GM19025 (cell line): ENCODE results near the gene PGA3.
"Not testable (repeated sequence)": the region's sequence is repeated elsewhere in the genome, so short reads cannot be mapped to it uniquely, and the experiment has no call there.

Source experiments
- ATAC-seq: cut with Tn5 transposase; IDR thresholded peaks from one replicate; pipeline ENCODE4 v1.9.1; 2021; ENCODE audit warnings: mild to moderate bottlenecking, low read depth, moderate library complexity; ENCODE audit not compliant: unreplicated experiment

Gene PGA3

GRCh38 chr11:61170566-61170965 is 32.7 kb upstream of the PGA3 start:
- ATAC-seq = no peak

- ATAC-seq = no peak
These were observed 31.4 kb upstream of the PGA3 start for GRCh38 chr11:61171907-61172306.

GRCh38 chr11:61172356-61172755 is 31.0 kb upstream of the PGA3 start:
- no peak for ATAC-seq

GRCh38 chr11:61172888-61173287 is 30.4 kb upstream of the PGA3 start:
- ATAC-seq = no peak

DNA sequence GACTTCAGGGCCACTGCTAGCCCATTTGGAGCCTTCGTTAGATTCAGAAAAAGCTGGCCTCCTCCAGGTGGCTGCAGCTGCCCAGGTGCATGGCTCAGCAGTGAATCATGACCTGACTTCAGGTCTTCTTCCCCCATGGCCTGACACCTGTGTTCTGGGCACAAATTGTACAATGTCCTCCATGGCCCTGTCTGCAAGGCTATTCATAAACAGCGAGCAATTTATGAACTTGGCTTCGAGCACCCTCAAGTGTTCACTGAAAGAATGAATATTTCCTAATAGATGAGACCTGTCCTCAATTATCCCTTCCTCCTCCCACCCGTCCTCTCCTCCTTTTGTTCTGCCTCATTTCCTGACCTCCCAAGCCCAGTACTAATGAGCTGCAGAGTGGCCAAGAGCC is 29.9 kb upstream of the PGA3 start:
- no peak for ATAC-seq

DNA sequence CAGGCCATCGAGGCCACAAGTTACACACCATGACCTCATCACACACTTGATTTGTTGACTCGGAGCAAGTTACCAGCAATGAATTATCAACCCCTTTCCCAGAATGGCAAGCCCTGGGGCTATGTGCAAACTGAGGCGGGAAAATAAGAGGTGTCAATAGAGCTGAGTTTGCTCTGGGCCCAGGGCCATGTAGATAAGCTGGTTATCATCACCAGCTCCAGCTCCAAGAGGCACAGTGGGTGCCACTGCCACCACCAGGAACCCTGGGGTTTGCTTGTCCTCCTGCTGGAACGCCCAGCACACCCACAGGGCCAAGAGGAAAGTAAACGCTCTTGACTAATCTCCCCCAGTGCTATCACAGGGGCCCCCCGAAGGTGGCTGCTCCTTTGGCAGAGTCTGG is 29.0 kb upstream of the PGA3 start:
- ATAC-seq = no peak

- ATAC-seq = no peak
These were observed 28.4 kb upstream of the PGA3 start for GRCh38 chr11:61174949-61175348.

GRCh38 chr11:61176446-61176845 is 26.9 kb upstream of the PGA3 start:
- ATAC-seq = no peak

- ATAC-seq = not testable (repeated sequence)
These were observed 23.1 kb upstream of the PGA3 start for GRCh38 chr11:61180205-61180604.

DNA sequence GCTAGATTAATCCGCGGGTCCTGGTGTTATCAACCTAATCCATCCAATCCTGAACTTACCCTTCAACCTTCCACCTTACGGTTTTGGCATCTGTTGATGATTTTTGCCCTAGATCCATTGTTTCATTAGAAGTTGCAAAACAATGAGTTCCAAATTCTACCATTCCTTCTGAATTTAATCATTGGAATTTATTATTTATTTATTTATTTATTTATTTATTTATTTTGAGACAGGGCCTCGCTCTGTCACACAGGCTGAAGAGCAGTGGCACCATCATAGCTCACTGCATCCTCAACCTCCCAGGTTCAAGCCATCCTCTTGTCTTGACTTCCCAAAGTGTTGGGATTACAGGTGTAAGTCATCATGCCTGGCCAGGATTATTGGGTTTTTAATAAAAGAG is 21.8 kb upstream of the PGA3 start:
- no peak for ATAC-seq

DNA sequence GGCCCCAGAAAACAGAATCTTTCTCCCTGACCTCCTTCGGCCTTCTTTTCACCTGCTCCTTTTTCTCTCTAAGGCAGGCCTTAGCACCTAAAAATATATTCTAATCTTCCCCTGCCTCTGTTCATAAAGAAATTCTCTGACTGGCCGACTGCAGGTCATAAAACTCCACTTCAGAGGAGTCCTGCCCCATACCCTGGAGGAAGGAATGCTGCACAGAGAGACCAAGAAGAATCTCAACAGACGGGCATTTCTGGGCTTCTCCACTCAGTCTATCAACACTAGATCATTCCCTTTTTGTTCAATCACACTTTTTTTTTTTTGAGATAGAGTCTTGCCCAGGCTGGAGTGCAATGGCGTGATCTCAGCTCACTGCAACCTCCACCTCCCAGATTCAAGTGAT is 19.7 kb upstream of the PGA3 start:
- no peak for ATAC-seq

DNA sequence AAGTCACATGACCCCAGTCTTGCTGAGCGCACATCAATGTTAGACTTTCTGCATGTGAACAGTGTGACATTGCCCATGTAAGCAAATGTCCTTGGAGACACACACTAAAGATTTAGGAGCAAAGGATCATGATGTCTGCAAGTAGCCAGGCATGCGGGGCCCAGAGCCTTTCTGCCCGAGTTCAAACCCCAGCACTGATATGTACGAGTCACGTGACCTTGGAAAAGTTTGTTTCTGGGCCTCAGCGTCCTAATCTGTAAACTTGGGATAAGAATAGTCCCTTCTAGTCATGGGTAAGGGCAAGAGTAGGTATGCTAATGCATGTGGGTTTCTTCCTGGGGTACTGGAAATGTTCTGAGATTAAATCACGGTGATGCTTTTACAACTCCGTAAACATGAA is 16.8 kb upstream of the PGA3 start:
- no peak for ATAC-seq

GRCh38 chr11:61187505-61188130 is 15.7 kb upstream of the PGA3 start:
- no peak for ATAC-seq

DNA sequence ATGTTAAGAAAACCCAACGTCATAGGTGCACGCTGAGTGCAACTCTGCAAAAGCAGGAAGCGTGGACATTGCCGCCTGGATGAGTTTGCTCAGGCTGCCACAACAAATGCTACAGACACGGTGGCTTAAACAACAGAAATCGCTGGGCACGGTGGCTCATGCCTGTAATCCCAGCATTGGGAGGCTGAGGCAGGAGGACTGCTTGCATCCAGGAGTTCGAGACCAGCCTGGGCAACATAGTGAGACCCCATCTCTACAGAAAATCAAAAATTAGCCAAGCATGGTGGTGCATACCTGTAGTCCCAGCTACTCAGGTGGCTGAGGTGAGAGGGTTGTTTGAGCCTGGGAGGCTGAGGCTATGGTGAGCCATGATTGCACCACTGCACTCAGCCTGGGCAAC is 13.4 kb upstream of the PGA3 start:
- ATAC-seq = no peak

DNA sequence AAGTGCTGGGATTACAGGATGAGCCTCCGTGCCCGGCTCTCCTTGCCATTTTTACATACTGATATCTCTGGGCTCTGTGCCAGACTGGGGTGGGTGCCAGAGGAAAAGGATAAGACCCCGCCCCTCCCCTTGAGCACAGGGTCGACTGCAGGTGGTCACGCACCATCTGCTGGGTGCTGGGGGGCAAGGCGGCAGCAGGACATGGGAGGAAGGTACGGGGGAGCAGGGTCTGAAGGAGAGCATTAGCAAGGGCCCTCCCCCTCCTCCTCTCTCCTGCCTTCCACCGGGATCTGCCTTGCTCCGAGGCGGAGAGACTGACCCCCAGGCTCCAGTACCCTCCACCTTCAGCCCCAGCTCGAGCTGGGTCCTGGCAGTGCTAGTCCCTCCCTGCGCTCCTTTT is 9.7 kb upstream of the PGA3 start:
- ATAC-seq = no peak

- no peak for ATAC-seq
These were observed 9.1 kb upstream of the PGA3 start for GRCh38 chr11:61194169-61194671.

- ATAC-seq = no peak
These were observed 8.2 kb upstream of the PGA3 start for GRCh38 chr11:61194981-61195695.

DNA sequence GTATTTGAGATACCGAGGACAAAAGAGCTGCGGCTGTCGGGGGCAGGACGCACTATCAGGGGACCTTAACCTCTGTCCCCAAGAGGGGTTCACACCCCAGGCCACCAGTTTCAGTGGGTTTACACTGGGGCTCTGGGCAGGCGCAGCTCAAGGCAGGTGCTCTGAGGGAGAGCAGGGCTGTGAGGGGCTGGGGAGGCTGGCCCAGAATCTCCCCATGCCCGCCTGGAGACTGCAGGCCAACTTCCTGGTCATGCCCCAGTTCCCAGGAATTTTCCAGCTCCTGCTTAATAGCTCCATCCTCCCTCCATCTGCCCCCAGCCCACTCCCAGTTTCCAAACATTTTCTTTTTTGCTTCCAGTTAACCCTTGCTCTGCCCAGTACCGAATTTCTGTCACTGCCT is 7.6 kb upstream of the PGA3 start:
- no peak for ATAC-seq

DNA sequence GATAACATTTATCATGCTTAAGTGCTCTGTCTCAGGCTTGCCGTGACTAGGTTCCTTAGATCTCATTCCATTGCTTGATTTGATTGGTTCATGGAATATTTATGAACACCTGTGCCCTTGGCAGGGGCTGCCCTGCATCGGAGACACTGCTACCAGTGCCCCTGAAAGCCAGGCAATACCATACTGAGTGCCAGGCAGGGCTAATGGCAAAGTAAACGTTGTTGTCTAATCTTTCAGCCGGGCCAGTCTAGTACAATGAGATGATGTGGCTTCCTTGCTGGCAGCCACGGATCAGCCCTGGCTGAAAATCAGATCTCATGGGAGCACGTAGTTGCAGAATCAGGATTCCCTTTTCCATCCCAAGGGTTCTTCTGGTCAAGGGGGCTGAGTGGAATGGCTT is 5.0 kb upstream of the PGA3 start:
- ATAC-seq = no peak

DNA sequence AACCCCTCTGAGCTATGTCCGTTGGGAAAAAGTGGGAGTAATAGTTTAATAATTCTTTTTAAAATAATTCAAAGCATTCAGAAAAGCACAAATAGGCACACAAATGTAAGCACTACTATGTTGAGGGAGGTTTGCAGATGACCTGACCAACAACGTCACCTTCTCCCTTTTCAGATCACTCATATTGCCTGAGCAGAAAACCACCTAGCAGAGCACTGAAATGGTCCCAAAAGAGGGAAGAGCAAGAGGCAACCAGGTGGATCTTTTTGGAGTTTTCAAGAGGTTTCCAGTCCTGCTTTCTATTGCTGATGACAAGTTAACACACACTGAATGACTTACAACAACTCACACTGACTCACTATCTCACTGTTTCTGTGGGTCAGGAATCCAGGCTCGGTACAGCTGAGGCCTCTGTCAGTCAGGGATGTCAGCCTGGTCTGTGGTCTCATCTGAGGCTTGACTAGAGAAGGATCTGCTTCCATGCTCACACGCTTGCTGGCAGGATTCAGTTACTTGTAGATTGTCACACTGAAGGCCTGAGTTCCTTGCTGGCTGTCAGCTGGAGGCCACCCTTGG is 4.3 kb upstream of the PGA3 start:
- no peak for ATAC-seq

GRCh38 chr11:61201476-61201875 is 1.8 kb upstream of the PGA3 start:
- no peak for ATAC-seq

DNA sequence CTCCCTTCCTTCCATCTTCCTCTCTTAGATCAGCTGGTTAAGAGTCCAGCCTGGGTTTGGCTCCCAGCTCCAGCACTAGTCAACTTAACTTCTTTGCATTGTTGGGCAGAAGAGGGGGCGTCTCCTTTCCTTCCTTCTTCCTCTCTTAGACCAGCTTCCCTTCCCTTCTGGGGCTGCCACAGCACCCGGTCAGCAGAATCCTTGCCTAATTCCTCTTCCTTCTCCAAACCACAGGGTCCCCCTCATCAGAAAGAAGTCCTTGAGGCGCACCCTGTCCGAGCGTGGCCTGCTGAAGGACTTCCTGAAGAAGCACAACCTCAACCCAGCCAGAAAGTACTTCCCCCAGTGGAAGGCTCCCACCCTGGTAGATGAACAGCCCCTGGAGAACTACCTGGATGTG is 558 bp downstream of the PGA3 start:
- not testable (repeated sequence) for ATAC-seq
